HG03571 (cell line): ENCODE data around the gene FFAR3.
"Not testable (repeated sequence)": the region's sequence is repeated elsewhere in the genome, so short reads cannot be mapped to it uniquely, and the experiment has no call there.

Source experiments
- ATAC-seq: cut with Tn5 transposase; IDR thresholded peaks from one replicate; pipeline ENCODE4 v1.9.1; 2021; ENCODE audit not compliant: unreplicated experiment

The FFAR3 gene

DNA sequence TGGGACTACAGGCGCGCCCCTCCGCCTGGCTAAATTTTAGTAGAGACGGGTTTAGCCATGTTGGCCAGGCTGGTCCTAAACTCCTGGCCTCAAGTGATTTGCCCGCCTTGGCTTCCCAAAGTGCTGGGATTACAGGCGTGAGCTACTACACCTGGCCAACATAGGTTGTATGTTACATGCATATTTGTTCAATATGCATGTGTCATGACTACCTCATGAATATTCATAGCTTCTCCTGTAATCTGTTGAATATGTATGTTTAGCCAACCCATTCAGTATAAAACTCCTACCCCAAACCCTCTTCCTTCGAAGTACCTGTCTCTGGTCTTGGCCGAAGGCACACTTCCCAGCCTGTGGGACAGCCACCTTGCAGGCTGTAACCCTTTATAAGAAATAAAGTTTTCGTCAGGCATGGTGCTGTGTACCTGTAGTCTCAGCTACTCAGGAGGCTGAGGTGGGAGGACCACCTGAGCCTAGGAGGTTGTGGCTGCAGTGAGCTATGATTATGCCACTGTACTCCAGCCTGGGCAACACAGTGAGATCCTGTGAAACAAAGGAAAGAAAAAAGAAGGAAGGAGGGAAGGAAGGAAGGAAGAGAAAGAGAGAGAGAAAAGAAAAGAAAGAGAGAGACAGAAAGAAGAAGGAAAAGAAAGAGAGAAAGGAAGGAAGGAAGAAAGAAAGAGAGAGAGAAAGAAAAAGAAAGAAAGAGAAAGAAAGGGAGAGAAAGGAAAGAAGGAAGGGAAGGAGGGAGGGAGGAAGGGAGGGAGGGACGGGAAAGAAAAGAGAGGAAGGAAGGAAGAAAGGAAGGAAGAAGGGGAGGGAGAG, 41.9 kb downstream of the FFAR3 start:
- no peak for ATAC-seq

DNA sequence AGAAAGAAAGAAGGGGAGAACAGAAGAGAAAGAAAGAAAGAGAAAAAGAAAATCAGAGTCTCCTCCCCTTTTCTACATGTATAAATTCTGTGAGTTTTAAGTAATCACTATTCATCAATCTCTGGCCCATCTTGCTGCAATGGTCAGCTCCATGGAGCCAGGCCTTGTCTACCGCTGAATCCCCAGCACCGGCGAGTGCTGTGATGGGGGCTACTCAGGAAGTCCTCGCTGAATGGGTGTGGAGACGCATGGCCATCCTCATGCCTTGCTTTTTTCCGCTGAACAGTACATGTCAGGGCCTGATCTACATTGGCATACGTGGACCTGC, 42.5 kb downstream of the FFAR3 start:
- no peak for ATAC-seq

DNA sequence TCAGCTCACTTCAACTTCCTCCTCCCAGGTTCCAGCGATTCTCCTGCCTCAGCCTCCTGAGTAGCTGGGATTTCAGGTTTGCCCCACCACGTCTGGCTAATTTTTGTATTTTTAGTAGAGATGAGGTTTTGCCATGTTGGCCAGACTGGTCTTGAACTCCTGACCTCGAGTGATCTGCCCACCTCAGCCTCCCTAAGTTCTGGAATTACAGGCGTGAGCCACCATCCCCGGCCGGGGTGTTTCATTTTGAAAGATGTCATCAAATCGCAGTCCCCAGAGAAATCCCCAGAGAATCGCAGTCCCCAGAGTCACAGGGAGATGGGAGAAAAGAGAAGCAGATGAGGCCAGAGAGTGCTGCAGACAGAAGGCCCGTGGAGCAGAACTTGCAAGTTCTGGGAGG, 43.2 kb downstream of the FFAR3 start:
- ATAC-seq: not testable (repeated sequence)

DNA sequence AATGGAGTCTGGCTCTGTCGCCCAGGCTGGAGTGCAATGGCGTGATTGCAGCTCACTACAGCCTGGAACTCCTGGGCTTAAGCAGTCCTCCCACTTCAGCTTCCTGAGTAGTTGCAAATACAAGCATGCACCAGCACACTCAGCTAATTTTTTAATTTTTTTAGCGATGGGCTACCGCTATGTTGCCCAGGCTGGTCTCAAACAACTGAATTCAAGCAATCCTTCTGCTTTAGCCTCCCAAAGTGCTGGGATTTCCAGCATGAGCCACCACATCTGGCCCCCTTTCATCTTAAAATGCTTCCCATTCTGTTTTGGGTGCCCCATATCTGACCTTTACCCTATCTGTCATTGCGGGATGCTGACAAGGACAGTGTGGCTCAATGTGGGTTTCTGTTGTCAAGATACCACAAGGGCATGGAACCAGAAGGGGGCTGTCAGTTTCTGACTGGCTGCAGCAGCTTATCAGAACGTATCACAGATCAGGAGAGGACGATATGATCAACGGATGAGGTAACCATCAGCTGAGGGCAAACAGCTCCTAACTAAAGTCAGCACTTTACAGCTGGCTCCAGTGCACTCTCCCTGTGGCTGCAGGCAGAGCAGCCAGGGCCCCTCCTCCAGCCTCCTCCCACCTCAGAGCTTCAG, 45.0 kb downstream of the FFAR3 start:
- no peak for ATAC-seq

DNA sequence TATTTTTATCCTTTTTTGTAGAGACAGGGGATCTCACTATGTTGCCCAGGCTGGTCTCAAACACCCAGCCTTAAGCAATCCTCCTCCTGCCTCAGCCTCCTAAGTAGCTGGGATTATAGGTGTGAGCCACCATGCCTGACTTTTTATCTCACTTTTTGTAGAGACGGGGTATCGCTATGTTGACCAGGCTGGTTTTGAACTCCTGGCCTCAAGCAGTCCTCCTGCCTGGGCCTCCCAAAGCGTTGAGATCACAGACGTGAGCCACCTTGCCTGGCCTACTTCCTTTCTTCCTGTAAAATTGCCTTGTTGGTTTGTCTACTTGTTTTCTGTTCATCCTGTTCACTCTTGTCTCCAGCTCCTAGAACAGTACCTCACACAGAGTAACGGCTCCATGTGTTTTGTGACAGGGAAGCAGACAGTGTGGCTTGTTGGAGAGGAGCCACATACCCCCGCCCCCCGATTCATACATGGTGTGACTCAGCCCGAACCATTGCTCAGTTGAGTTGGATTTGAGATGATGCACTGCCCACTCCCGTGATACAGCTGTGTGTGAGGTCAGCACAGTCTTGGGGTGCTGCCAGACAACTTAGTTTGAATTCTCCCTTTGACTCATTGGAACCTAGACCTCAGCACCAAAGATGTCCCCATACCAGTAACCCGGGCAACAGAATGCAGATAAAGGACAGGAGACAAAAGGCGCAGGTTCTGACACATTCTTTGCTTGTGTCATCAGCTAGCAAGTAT, 46.8 kb downstream of the FFAR3 start:
- peak; percentile 56 for ATAC-seq

DNA sequence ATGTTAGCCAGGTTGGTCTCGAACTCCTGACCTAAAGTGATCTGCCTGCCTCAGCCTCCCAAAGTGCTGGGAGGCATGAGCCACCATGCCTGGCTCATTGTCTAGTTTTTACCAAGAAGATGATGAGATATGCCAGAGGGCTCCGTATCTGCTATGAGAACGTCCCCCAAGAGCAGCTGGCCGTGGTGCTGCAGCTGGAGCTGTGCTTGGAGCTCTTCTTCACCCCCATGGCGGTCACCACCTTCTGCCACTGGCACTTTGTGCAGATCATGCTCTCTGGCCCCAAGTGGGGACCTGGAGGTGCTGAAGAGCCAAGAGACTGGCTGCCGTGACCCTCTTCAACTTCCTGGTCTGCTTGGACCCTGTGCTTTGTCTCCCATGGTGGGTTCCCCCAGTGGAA, 49.4 kb downstream of the FFAR3 start:
- no peak for ATAC-seq

DNA sequence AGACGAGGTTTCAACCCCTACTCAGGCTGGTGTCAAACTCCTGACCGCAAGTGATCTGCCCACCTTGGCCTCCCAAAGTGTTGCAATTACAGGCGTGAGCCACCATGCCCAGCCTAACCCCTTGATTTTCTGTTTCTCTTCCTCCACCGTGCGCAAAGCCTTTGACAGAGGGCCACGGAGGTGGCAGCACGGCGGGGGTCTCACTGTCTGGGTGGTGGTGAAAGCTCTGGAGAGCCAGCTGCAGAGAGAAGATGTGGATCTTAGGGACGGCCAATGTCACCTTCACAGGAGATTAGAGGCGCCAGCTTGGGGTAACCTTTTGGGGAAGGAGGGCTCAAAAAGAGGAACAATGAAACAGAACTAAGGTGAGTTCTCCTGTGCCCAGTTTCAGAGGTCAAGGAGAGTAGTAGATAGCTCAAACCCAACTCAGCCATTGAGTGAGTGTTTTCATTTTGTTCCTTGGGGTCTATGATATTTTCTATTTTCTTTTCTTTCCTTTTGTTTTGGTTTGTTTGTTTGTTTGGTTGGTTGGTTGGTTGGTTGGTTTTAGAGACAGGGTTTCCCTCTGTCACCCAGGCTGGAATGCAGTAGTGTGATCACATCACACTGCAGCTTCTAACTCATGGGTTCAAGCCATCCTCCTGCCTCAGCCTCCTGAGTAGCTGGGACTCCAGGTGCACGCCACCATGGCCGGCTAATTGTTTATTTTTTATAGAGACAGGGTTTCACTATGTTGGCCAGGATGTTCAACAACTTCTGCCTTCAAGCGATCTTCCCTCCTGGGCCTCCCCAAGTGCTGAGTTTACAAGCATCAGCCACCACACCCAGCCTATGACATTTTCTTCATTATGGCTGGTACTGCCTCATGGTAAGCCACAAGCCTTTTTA, 50.3 kb downstream of the FFAR3 start:
- ATAC-seq: peak; percentile 56

DNA sequence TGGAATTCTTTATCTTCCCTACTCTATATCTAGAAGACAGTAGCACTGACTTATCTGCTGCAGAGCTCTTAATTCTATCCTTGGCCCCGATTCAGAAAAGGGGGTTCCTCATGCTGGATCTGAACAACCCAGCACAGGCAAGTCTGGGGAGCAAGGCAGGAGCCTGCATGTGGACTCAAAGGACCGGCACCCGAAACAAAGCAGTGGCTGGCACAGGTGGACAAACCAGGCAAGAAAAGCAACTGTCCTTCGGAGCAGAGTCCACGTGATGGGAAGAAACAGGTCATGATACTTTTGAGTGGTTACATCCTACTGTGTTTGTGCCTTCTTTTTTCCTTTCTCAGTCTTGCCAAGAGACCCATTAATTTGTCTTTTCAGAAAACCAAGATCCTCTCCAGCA, 50.9 kb downstream of the FFAR3 start:
- no peak for ATAC-seq
